HEK293 (cell line): ENCODE measurements around the gene EXO5.

Source experiments
- AEBP2 ChIP-seq: fragments of 450-650 bp; formaldehyde crosslinking; IDR thresholded peaks from 2 replicates; pipeline ENCODE4 v1.5.1; 2016; ENCODE audit warnings: missing biosample characterization, missing genetic modification characterization, borderline replicate concordance
- EGR2 ChIP-seq: fragments of 450-650 bp; formaldehyde crosslinking; IDR thresholded peaks from 2 replicates; pipeline ENCODE4 v1.5.1; 2016; ENCODE audit warnings: low read depth, missing biosample characterization, missing genetic modification characterization
- FEZF1 ChIP-seq: fragments of 450-650 bp; formaldehyde crosslinking; IDR thresholded peaks from 2 replicates; pipeline ENCODE4 v1.5.1; 2016; ENCODE audit warnings: missing biosample characterization, missing genetic modification characterization
- HOXD13 ChIP-seq: sonication (generic); formaldehyde crosslinking; IDR thresholded peaks from 2 replicates; pipeline ENCODE4 v1.8.0; 2022; ENCODE audit warnings: missing genetic modification reagents, borderline replicate concordance
- KLF10 ChIP-seq: fragments of 450-650 bp; IDR thresholded peaks from 2 replicates; pipeline ENCODE4 v1.5.1; 2018; ENCODE audit warnings: missing biosample characterization, mild to moderate bottlenecking, missing genetic modification characterization
- SP2 ChIP-seq: fragments of 450-650 bp; formaldehyde crosslinking; IDR thresholded peaks from 2 replicates; pipeline ENCODE4 v1.5.1; 2016; ENCODE audit warnings: missing biosample characterization, missing genetic modification characterization
- SP3 ChIP-seq: fragments of 450-650 bp; formaldehyde crosslinking; IDR thresholded peaks from 2 replicates; pipeline ENCODE4 v1.5.1; 2016; ENCODE audit warnings: missing biosample characterization, missing genetic modification characterization
- ZFP37 ChIP-seq: fragments of 450-650 bp; formaldehyde crosslinking; IDR thresholded peaks from 2 replicates; pipeline ENCODE4 v1.5.1; 2016; ENCODE audit warnings: missing biosample characterization, missing genetic modification characterization
- ZNF121 ChIP-seq: fragments of 450-650 bp; formaldehyde crosslinking; IDR thresholded peaks from 2 replicates; pipeline ENCODE4 v1.5.1; 2016; ENCODE audit warnings: missing biosample characterization, missing genetic modification characterization
- ZNF211 ChIP-seq: fragments of 450-650 bp; formaldehyde crosslinking; IDR thresholded peaks from 2 replicates; pipeline ENCODE4 v1.5.1; 2016; ENCODE audit warnings: low read depth, missing biosample characterization, missing genetic modification characterization
- ZNF214 ChIP-seq: fragments of 450-650 bp; formaldehyde crosslinking; IDR thresholded peaks from 2 replicates; pipeline ENCODE4 v1.5.1; 2017; ENCODE audit warnings: missing biosample characterization, mild to moderate bottlenecking, missing genetic modification characterization, borderline replicate concordance
- ZNF280D ChIP-seq: fragments of 450-650 bp; formaldehyde crosslinking; IDR thresholded peaks from 2 replicates; pipeline ENCODE4 v1.5.1; 2016; ENCODE audit warnings: missing biosample characterization, missing genetic modification characterization
- ZNF48 ChIP-seq: fragments of 450-650 bp; formaldehyde crosslinking; IDR thresholded peaks from 2 replicates; pipeline ENCODE4 v1.5.1; 2016; ENCODE audit warnings: missing biosample characterization, missing genetic modification characterization
- ZNF561 ChIP-seq: fragments of 450-650 bp; IDR thresholded peaks from 2 replicates; pipeline ENCODE4 v1.5.1; 2018; ENCODE audit warnings: missing biosample characterization, missing genetic modification characterization, borderline replicate concordance
- ZNF639 ChIP-seq: fragments of 450-650 bp; formaldehyde crosslinking; IDR thresholded peaks from 2 replicates; pipeline ENCODE4 v1.5.1; 2016; ENCODE audit warnings: missing biosample characterization, missing genetic modification characterization
- ZNF76 ChIP-seq: fragments of 450-650 bp; formaldehyde crosslinking; IDR thresholded peaks from 2 replicates; pipeline ENCODE4; 2016; ENCODE audit warnings: low read depth, missing biosample characterization, missing genetic modification characterization, borderline replicate concordance
- TF ChIP-seq, protein P1 (sequence below): fragments of 450-650 bp; formaldehyde crosslinking; conservative IDR thresholded peaks from 2 replicates; pipeline ENCODE4 v1.5.1; 2016; ENCODE audit warnings: low read depth, missing biosample characterization, missing genetic modification characterization
- TF ChIP-seq, protein P2 (sequence below): sonication (generic); formaldehyde crosslinking; IDR thresholded peaks from 2 replicates; pipeline ENCODE4 v1.8.1; 2022; ENCODE audit warnings: mild to moderate bottlenecking, moderate library complexity, missing genetic modification reagents
- TF ChIP-seq, protein P3 (sequence below): fragments of 450-650 bp; formaldehyde crosslinking; IDR thresholded peaks from 2 replicates; pipeline ENCODE4 v1.5.1; 2016; ENCODE audit warnings: missing biosample characterization, missing genetic modification characterization
- TF ChIP-seq, protein P4 (sequence below): fragments of 450-650 bp; formaldehyde crosslinking; IDR thresholded peaks from 2 replicates; pipeline ENCODE4 v1.5.1; 2016; ENCODE audit warnings: missing biosample characterization, missing genetic modification characterization, low read depth

The EXO5 gene

GRCh38 chr1:40508375-40509341 is at the start of gene EXO5 (continued):
- TF ChIP-seq, protein P1, sequence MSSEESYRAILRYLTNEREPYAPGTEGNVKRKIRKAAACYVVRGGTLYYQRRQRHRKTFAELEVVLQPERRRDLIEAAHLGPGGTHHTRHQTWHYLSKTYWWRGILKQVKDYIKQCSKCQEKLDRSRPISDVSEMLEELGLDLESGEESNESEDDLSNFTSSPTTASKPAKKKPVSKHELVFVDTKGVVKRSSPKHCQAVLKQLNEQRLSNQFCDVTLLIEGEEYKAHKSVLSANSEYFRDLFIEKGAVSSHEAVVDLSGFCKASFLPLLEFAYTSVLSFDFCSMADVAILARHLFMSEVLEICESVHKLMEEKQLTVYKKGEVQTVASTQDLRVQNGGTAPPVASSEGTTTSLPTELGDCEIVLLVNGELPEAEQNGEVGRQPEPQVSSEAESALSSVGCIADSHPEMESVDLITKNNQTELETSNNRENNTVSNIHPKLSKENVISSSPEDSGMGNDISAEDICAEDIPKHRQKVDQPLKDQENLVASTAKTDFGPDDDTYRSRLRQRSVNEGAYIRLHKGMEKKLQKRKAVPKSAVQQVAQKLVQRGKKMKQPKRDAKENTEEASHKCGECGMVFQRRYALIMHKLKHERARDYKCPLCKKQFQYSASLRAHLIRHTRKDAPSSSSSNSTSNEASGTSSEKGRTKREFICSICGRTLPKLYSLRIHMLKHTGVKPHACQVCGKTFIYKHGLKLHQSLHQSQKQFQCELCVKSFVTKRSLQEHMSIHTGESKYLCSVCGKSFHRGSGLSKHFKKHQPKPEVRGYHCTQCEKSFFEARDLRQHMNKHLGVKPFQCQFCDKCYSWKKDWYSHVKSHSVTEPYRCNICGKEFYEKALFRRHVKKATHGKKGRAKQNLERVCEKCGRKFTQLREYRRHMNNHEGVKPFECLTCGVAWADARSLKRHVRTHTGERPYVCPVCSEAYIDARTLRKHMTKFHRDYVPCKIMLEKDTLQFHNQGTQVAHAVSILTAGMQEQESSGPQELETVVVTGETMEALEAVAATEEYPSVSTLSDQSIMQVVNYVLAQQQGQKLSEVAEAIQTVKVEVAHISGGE (tag by site-specific recombination) = peak; percentile 25
- TF ChIP-seq, protein P2, sequence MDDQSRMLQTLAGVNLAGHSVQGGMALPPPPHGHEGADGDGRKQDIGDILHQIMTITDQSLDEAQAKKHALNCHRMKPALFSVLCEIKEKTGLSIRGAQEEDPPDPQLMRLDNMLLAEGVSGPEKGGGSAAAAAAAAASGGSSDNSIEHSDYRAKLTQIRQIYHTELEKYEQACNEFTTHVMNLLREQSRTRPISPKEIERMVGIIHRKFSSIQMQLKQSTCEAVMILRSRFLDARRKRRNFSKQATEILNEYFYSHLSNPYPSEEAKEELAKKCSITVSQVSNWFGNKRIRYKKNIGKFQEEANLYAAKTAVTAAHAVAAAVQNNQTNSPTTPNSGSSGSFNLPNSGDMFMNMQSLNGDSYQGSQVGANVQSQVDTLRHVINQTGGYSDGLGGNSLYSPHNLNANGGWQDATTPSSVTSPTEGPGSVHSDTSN = 0 out of 2 replicates have a peak, but pooled peaks have one; percentile 52
- TF ChIP-seq SP2 (tag by site-specific recombination) (peak; percentile 74), ZNF561 (tag by site-specific recombination) (0 out of 2 replicates have a peak, but pooled peaks have one; percentile 61), ZFP37 (tag by site-specific recombination) (peak; percentile 86), FEZF1 (tag by site-specific recombination) (no peak), ZNF280D (tag by site-specific recombination) (peak; percentile 78; the same call in 1 of the 2 replicates), ZNF121 (tag by site-specific recombination) (no peak; the same call in 1 of the 2 replicates), AEBP2 (no peak), SP3 (tag by site-specific recombination) (peak; percentile 68), HOXD13 (no peak), ZNF639 (tag by site-specific recombination) (peak; percentile 72), EGR2 (peak; percentile 91), ZNF48 (tag by site-specific recombination) (no peak), ZNF76 (tag by site-specific recombination) (peak; percentile 98), KLF10 (tag by site-specific recombination) (no peak), ZNF211 (no peak), ZNF214 (tag by site-specific recombination) (no peak)
- TF ChIP-seq, protein P3, sequence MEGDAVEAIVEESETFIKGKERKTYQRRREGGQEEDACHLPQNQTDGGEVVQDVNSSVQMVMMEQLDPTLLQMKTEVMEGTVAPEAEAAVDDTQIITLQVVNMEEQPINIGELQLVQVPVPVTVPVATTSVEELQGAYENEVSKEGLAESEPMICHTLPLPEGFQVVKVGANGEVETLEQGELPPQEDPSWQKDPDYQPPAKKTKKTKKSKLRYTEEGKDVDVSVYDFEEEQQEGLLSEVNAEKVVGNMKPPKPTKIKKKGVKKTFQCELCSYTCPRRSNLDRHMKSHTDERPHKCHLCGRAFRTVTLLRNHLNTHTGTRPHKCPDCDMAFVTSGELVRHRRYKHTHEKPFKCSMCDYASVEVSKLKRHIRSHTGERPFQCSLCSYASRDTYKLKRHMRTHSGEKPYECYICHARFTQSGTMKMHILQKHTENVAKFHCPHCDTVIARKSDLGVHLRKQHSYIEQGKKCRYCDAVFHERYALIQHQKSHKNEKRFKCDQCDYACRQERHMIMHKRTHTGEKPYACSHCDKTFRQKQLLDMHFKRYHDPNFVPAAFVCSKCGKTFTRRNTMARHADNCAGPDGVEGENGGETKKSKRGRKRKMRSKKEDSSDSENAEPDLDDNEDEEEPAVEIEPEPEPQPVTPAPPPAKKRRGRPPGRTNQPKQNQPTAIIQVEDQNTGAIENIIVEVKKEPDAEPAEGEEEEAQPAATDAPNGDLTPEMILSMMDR = 0 out of 2 replicates have a peak, but pooled peaks have one; percentile 18
- TF ChIP-seq, protein P4, sequence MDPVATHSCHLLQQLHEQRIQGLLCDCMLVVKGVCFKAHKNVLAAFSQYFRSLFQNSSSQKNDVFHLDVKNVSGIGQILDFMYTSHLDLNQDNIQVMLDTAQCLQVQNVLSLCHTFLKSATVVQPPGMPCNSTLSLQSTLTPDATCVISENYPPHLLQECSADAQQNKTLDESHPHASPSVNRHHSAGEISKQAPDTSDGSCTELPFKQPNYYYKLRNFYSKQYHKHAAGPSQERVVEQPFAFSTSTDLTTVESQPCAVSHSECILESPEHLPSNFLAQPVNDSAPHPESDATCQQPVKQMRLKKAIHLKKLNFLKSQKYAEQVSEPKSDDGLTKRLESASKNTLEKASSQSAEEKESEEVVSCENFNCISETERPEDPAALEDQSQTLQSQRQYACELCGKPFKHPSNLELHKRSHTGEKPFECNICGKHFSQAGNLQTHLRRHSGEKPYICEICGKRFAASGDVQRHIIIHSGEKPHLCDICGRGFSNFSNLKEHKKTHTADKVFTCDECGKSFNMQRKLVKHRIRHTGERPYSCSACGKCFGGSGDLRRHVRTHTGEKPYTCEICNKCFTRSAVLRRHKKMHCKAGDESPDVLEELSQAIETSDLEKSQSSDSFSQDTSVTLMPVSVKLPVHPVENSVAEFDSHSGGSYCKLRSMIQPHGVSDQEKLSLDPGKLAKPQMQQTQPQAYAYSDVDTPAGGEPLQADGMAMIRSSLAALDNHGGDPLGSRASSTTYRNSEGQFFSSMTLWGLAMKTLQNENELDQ (tag by site-specific recombination) = no peak
